Mammary epithelial cell (primary cell): Measurements from ENCODE around the gene MLST8.

Experiments used
- EZH2 ChIP-seq: IDR thresholded peaks from 2 replicates; pipeline ENCODE4 v1.6.1; 2012; ENCODE audit warnings: low read length, inconsistent platforms, borderline replicate concordance
- TF ChIP-seq, protein P1 (sequence below), 2 donors: IDR thresholded peaks in 1 of 2; conservative IDR thresholded peaks in 1 of 2; 2 replicates each; pipeline ENCODE4 v1.5.1; 2011 to 2012; ENCODE audit warnings: inconsistent platforms in 2 of 2, low read length in 2 of 2, mild to moderate bottlenecking in 2 of 2, control low read depth in 1 of 2, low read depth in 1 of 2; ENCODE audit not compliant: insufficient read depth in 1 of 2; ENCODE audit errors: extremely low read depth in 1 of 2

DNA sequence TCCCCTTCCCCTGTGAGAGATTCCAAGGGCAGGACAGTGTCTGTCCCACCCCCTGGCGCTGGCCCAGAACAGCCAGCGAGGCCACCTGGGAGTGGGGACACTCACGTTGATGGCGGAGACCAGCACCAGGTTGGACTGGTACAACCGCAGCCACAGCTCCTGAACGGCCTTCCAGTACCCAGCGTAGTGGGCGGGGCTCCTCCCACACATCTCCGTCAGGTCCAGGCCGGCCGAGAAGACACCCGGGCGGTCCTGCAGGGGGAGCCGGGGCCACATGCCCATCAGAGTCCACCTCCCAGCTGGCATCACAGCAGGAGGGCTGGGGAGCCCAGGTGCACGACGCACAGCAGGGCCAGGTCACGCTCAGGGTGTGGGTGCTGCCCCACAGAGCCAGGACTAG, 39.0 kb downstream of the MLST8 start:
- TF ChIP-seq, protein P1, sequence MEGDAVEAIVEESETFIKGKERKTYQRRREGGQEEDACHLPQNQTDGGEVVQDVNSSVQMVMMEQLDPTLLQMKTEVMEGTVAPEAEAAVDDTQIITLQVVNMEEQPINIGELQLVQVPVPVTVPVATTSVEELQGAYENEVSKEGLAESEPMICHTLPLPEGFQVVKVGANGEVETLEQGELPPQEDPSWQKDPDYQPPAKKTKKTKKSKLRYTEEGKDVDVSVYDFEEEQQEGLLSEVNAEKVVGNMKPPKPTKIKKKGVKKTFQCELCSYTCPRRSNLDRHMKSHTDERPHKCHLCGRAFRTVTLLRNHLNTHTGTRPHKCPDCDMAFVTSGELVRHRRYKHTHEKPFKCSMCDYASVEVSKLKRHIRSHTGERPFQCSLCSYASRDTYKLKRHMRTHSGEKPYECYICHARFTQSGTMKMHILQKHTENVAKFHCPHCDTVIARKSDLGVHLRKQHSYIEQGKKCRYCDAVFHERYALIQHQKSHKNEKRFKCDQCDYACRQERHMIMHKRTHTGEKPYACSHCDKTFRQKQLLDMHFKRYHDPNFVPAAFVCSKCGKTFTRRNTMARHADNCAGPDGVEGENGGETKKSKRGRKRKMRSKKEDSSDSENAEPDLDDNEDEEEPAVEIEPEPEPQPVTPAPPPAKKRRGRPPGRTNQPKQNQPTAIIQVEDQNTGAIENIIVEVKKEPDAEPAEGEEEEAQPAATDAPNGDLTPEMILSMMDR (conservative IDR thresholded peaks at IDR 0.05 in 1 of 2, IDR thresholded peaks at IDR 0.05 in 1 of 2; ENCODE audit: extremely low read depth in 1 of 2, insufficient read depth in 1 of 2, low read depth in 1 of 2, low read length in 2 of 2): no peak
- TF ChIP-seq EZH2: no peak
